ENCODE results near the gene TSPAN12.

GRCh38 chr7:120774481-120774880, 83.5 kb downstream of the TSPAN12 start:
- TF ChIP-seq CTCF (conservative IDR thresholded peaks at IDR 0.05 in 1 of 2, IDR thresholded peaks at IDR 0.05 in 1 of 2; ENCODE audit: low read depth in 1 of 2, low read length in 2 of 2) (no peak), EZH2 (IDR thresholded peaks at IDR 0.05; ENCODE audit: low read length, missing control alignments) (no peak)
